Keratinocyte (primary cell): Measurements from ENCODE around the gene KCTD14. TPM values are rescaled to one million over a fixed set of nuclear protein-coding genes. Genes with fewer than 3 reads are reported as not detected.
A peak's percentile ranks its signal among the peaks of the same experiment; 100 is the strongest.

Experiments used
- DNase-seq: peaks from one replicate; pipeline ENCODE4 v3.0.0-alpha.2; 2011; ENCODE audit warnings: low read depth, missing footprints, low spot score
- FAIRE-seq: peaks from 2 replicates; lab custom pipeline; 2011; peaks lifted over from hg19 to GRCh38; lab: Jason Lieb, UNC
- H2AFZ ChIP-seq: 2 replicates; pipeline ENCODE4 v1.6.0; 2012; ENCODE audit warnings: low read length, control low read depth, inconsistent platforms; ENCODE audit not compliant: control insufficient read depth
- H3K27ac ChIP-seq: 2 replicates; pipeline ENCODE4 v1.5.1; 2011; ENCODE audit warnings: low read length; ENCODE audit not compliant: control insufficient read depth, insufficient read depth
- H3K27me3 ChIP-seq: 3 replicates; pipeline ENCODE4 v1.6.0; 2011; ENCODE audit warnings: low read length; ENCODE audit not compliant: control insufficient read depth, insufficient read depth; ENCODE audit errors: extremely low read depth
- H3K36me3 ChIP-seq, 2 experiments: 2 replicates in 1 of 2; 3 replicates in 1 of 2; pipeline ENCODE4 v1.5.1; 2011; ENCODE audit warnings: low read length in 2 of 2, mild to moderate bottlenecking in 1 of 2; ENCODE audit not compliant: control insufficient read depth in 2 of 2, insufficient read depth in 2 of 2; ENCODE audit errors: extremely low read depth in 1 of 2
- H3K4me1 ChIP-seq: 3 replicates; pipeline ENCODE4 v1.5.1; 2011; ENCODE audit warnings: low read length; ENCODE audit not compliant: control insufficient read depth, insufficient read depth; ENCODE audit errors: extremely low read depth
- H3K4me2 ChIP-seq: 3 replicates; pipeline ENCODE4 v1.6.0; 2011; ENCODE audit warnings: low read depth, low read length; ENCODE audit not compliant: control insufficient read depth, insufficient read depth; ENCODE audit errors: extremely low read depth
- H3K4me3 ChIP-seq, 3 experiments: fragments of 200-600 bp in 1 of 3; sonication (generic) in 1 of 3; 2 replicates in 2 of 3; 3 replicates in 1 of 3; pipeline ENCODE4 v1.5.1; 2011 to 2016; ENCODE audit warnings: low read length in 3 of 3, mild to moderate bottlenecking in 3 of 3, control low read depth in 2 of 3, inconsistent platforms in 1 of 3, low read depth in 1 of 3, mixed read lengths in 1 of 3, mixed run types in 1 of 3, moderate library complexity in 1 of 3; ENCODE audit not compliant: control insufficient read depth in 2 of 3, insufficient read depth in 2 of 3; ENCODE audit errors: extremely low read depth in 1 of 3
- H3K79me2 ChIP-seq: 2 replicates; pipeline ENCODE4 v1.6.0; 2012; ENCODE audit warnings: low read length; ENCODE audit not compliant: control insufficient read depth, insufficient read depth
- H3K9ac ChIP-seq: 3 replicates; pipeline ENCODE4 v1.6.0; 2011; ENCODE audit warnings: low read length; ENCODE audit not compliant: control insufficient read depth, insufficient read depth; ENCODE audit errors: extremely low read depth
- H3K9me1 ChIP-seq: 3 replicates; pipeline ENCODE4 v1.6.0; 2011; ENCODE audit warnings: low read length; ENCODE audit not compliant: control insufficient read depth, insufficient read depth; ENCODE audit errors: extremely low read depth
- H3K9me3 ChIP-seq: 2 replicates; pipeline ENCODE4 v1.5.1; 2012; ENCODE audit warnings: low read depth, low read length; ENCODE audit not compliant: control insufficient read depth
- H4K20me1 ChIP-seq: 3 replicates; pipeline ENCODE4 v1.6.0; 2011; ENCODE audit warnings: low read length; ENCODE audit not compliant: control insufficient read depth, insufficient read depth; ENCODE audit errors: extremely low read depth
- EZH2 ChIP-seq: IDR thresholded peaks from one replicate; pipeline ENCODE4 v1.6.1; 2012; ENCODE audit warnings: inconsistent platforms, mild to moderate bottlenecking, low read length, moderate library complexity
- dilution Hi-C: fragments of 300-500 bp; cut with MboI; formaldehyde crosslinking; loops from one replicate; pipeline ENCODE4 v1.7.0; 2020; ENCODE audit warnings: low sequenced_read_pairs; ENCODE audit not compliant: extremely low pct_ligation_motif_present
- polyA plus RNA-seq, 5 experiments: library from polyadenylated mRNA; depleted of rRNA in 3 of 5; stranded (reverse) in 3 of 5; stranded (forward) in 1 of 5; unstranded in 1 of 5; fragments of >200 nt; gene quantifications; 1 replicate in 1 of 5; 2 replicates in 3 of 5; 3 replicates in 1 of 5; pipeline versions ENCODE4 v1.2.1 to v1.2.3, GENCODE V29; 2011 to 2012; ENCODE audit warnings: missing spikeins in 2 of 5, low read depth in 1 of 5, low replicate concordance in 1 of 5
- TF ChIP-seq, protein P1 (sequence below), 3 experiments: IDR thresholded peaks in 1 of 3; conservative IDR thresholded peaks in 1 of 3; optimal IDR thresholded peaks in 1 of 3; 2 replicates in 2 of 3; 3 replicates in 1 of 3; pipeline versions ENCODE3 to v1.5.1; 2011; ENCODE audit warnings: low read length in 3 of 3, mild to moderate bottlenecking in 3 of 3, moderate library complexity in 2 of 3, control low read depth in 1 of 3, inconsistent platforms in 1 of 3; ENCODE audit not compliant: insufficient read depth in 2 of 3; ENCODE audit errors: extremely low read depth in 1 of 3

KCTD14 gene
- polyA plus RNA-seq, 1 donor (not counting 4 experiments of a cell fraction or from before 2014, with no cell fraction given): 2.1 TPM

DNA sequence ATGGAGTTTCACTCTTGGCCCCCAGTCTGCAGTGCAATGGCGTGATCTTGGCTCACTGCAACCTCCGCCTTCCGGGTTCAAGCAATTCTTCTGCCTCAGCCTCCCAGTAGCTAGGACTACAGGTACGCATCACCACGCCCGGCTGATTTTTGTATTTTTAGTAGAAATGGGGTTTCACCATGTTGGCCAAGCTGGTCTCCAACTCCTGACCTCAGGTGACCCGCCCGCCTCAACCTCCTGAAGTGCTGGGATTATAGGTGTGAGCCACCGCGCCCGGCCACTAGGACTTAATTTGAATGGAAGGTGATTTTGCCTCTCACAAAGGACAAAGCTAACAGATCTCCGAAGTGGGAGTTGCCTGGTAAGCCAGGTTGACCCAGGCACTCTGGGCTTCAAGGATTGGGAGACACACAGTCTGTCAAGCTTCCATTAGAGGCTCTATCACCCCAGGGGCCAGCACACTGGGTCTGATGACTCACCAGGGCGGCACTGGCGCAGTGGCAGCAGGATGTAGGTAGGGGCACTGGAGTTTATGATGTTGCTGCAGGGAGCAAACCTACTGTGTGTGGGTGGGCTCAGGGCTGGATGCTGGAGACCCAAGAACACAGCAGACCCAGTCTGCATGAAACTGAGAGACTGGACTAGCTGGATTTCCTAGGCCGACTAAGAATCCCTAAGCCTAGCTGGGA, 17.8 kb upstream of the KCTD14 start:
- DNase-seq (no peak), FAIRE-seq (no peak)
- Histone ChIP-seq H3K79me2 (no peaks in the 10 kb centered on the region), H3K27ac (peak overlapping the region; percentile 57), H3K9ac (no peak overlapping the region), H3K4me3 (no peak overlapping the region), H3K4me1 (peaks cover 21% of the 10 kb centered on the region), H2AFZ (no peak overlapping the region), H3K36me3 (no peaks in the 10 kb centered on the region), H3K27me3 (no peaks in the 10 kb centered on the region), H4K20me1 (no peaks in the 10 kb centered on the region), H3K4me2 (peak overlapping the region; percentile 9), H3K9me1 (no peaks in the 10 kb centered on the region), H3K9me3 (no peaks in the 10 kb centered on the region)
- dilution Hi-C loops: no loop called here
- no peak for TF ChIP-seq EZH2
- TF ChIP-seq, protein P1, sequence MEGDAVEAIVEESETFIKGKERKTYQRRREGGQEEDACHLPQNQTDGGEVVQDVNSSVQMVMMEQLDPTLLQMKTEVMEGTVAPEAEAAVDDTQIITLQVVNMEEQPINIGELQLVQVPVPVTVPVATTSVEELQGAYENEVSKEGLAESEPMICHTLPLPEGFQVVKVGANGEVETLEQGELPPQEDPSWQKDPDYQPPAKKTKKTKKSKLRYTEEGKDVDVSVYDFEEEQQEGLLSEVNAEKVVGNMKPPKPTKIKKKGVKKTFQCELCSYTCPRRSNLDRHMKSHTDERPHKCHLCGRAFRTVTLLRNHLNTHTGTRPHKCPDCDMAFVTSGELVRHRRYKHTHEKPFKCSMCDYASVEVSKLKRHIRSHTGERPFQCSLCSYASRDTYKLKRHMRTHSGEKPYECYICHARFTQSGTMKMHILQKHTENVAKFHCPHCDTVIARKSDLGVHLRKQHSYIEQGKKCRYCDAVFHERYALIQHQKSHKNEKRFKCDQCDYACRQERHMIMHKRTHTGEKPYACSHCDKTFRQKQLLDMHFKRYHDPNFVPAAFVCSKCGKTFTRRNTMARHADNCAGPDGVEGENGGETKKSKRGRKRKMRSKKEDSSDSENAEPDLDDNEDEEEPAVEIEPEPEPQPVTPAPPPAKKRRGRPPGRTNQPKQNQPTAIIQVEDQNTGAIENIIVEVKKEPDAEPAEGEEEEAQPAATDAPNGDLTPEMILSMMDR (optimal IDR thresholded peaks at IDR 0.05 in 1 of 3, IDR thresholded peaks at IDR 0.05 in 1 of 3, conservative IDR thresholded peaks at IDR 0.05 in 1 of 3; ENCODE audit: extremely low read depth in 1 of 3, insufficient read depth in 2 of 3, low read length in 3 of 3): peak in 2 of 3 experiments; percentile 3 to 5

DNA sequence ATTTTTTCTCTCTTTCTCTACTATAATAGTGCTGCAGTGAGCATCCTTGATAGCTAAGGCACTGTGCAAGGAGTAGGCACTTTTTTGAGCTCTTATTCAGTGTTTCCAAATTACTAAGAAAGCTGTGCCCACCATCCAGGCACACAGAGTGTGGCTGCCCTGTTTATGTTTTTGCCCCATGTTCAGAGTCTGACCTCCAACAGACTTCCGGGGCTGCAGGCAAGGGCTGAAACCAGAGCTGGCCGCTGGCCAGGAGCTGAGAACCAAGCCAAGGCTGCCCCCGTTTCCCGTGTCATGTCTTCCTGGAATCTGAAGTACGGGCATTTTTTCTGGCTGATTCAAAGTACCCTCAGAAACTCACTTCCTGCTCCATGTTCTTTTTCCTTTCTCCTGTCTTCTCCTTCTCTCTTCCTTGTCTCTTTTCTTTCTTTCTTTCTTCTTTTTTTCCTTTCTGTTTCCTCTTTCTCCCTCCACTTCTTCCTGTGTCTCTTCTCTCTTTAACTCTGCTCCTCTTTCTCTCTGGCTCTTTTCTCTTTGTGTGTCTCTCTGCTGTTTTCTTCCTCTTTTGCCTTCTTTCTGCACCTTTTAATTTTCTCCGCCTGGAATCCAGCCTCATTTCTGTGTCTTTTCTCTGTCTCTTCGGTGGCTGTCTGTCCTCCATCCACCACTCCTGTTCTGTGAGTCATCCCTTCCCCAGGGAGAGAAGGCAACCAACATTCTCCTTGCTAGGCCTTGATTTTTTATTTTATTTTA, 17.0 kb upstream of the KCTD14 start:
- H3K9ac ChIP-seq: peak overlapping the region; percentile 43
- peak overlapping the region; percentile 75 for H3K4me2 ChIP-seq
- no peaks in the 10 kb centered on the region for H3K79me2 ChIP-seq
- peak overlapping the region in 2 of 3 experiments; percentile 8 to 34 for H3K4me3 ChIP-seq
- dilution Hi-C loops: no loop called here
- H3K4me1 ChIP-seq: peaks cover 19% of the 10 kb centered on the region
- no peaks in the 10 kb centered on the region for H3K36me3 ChIP-seq
- peak overlapping the region; percentile 75 for H2AFZ ChIP-seq
- no peaks in the 10 kb centered on the region for H3K9me1 ChIP-seq
- H3K27ac ChIP-seq: peak overlapping the region; percentile 57
- TF ChIP-seq, protein P1 (optimal IDR thresholded peaks at IDR 0.05 in 1 of 3, IDR thresholded peaks at IDR 0.05 in 1 of 3, conservative IDR thresholded peaks at IDR 0.05 in 1 of 3; ENCODE audit: extremely low read depth in 1 of 3, insufficient read depth in 2 of 3, low read length in 3 of 3): no peak
- no peak for TF ChIP-seq EZH2
- FAIRE-seq (peak; percentile 77), DNase-seq (no peak)
- H3K9me3 ChIP-seq: no peaks in the 10 kb centered on the region
- no peaks in the 10 kb centered on the region for H3K27me3 ChIP-seq
- H4K20me1 ChIP-seq: no peaks in the 10 kb centered on the region
